NB4 (cell line): ENCODE measurements around the gene ZNF512B.

Experiments
- CTCF ChIP-seq: IDR thresholded peaks from one replicate; pipeline ENCODE4 v1.5.1; 2012; ENCODE audit warnings: low read depth, low read length
- MYC ChIP-seq: IDR thresholded peaks from 2 replicates; pipeline ENCODE4 v1.6.1; 2011; ENCODE audit warnings: low read depth, low read length
- POLR2A ChIP-seq: IDR thresholded peaks from 2 replicates; pipeline ENCODE4 v1.6.1; 2011; ENCODE audit warnings: mild to moderate bottlenecking; ENCODE audit not compliant: insufficient read length; ENCODE audit errors: extremely low read depth

- TF ChIP-seq MYC (no peak), POLR2A (no peak), CTCF (no peak)
Measured at GRCh38 chr20:63945921-63946920, 23.5 kb downstream of the ZNF512B start.
